Neutrophil (primary cell): ENCODE data around the gene IPCEF1.

Source experiments
- H3K27ac ChIP-seq: fragments of 200-600 bp; sonication (generic); 2 replicates; pipeline ENCODE4 v1.5.1; 2016; ENCODE audit warnings: mild to moderate bottlenecking, moderate library complexity
- H3K27me3 ChIP-seq: fragments of 200-600 bp; sonication (generic); 2 replicates; pipeline ENCODE4 v1.6.0; 2016; ENCODE audit warnings: mild to moderate bottlenecking
- H3K36me3 ChIP-seq: fragments of 200-600 bp; sonication (generic); 2 replicates; pipeline ENCODE4 v1.5.1; 2017
- H3K4me1 ChIP-seq, 2 experiments: fragments of 200-600 bp in 1 of 2; sonication (generic) in 1 of 2; 1 replicate in 1 of 2; 2 replicates in 1 of 2; pipeline versions ENCODE4 v1.5.1 to v1.6.1; 2013 to 2016; ENCODE audit warnings: low read depth in 1 of 2, low read length in 1 of 2, mild to moderate bottlenecking in 1 of 2, moderate library complexity in 1 of 2; ENCODE audit not compliant: control insufficient read depth in 1 of 2, insufficient read depth in 1 of 2
- H3K4me3 ChIP-seq, 2 experiments: fragments of 200-600 bp in 1 of 2; sonication (generic) in 1 of 2; 1 replicate in 1 of 2; 2 replicates in 1 of 2; pipeline ENCODE4 v1.5.1; 2013 to 2016; ENCODE audit warnings: low read depth in 1 of 2, low read length in 1 of 2, mild to moderate bottlenecking in 1 of 2, moderate library complexity in 1 of 2
- H3K9me3 ChIP-seq: fragments of 200-600 bp; sonication (generic); 2 replicates; pipeline ENCODE4 v1.5.1; 2016
- CTCF ChIP-seq: fragments of 200-600 bp; sonication (generic); IDR thresholded peaks from 2 replicates; pipeline ENCODE4 v1.5.1; 2016; ENCODE audit warnings: antibody characterized with exemption

Gene IPCEF1

DNA sequence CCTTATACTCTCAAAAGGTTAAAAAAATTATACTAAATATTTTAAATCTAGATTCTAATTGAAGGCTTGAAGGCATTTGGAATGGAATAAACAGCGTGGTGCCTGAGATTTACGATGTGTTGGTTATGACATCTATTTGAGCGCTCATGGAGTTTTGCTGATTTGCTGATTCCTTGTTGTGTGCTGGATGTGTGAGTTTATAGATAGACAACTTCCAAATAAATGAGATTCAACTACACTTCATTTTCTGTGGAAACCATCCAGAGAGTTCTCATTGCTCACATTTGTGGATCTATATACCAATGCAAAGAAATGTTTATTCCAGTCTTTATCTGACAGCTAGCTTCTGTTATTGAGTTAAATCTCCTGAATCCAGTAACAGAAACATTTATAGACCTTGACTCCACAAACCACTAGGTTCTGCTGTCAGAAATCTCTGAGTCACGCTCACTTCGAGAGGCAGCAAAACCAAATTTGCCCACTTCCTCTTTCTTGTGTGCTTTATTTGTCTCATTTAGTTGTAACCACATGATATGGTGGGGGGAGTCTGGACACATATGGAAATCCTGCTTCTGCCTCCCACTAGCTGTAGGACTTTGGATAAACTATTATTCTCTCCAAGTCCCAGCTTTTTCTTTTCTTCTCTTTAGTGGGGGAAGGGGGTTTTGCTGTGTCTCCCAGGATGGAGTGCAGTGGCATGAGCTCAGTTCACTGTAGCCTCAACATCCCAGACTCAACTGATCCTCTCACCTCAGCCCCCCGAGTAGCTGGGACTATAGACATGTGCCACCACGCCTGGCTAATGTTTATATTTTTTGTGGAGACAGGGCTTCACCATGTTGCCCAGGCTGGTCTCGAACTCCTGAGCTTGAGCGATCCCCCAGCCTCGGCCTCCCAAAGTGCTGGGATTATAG, 54.5 kb downstream of the IPCEF1 start:
- TF ChIP-seq CTCF: no peak
- Histone ChIP-seq H3K4me3 (peak overlapping the region in 1 of 2 experiments; percentile 20), H3K27me3 (no peaks in the 10 kb centered on the region), H3K36me3 (peaks cover 1% of the 10 kb centered on the region), H3K9me3 (no peaks in the 10 kb centered on the region), H3K27ac (peak overlapping the region; percentile 80), H3K4me1 (peaks cover 22 to 24% of the 10 kb centered on the region in 2 experiments)

GRCh38 chr6:154301086-154301625, 55.4 kb downstream of the IPCEF1 start:
- Histone ChIP-seq H3K4me1 (peaks cover 22 to 24% of the 10 kb centered on the region in 2 experiments), H3K36me3 (peaks cover 3% of the 10 kb centered on the region)
- TF ChIP-seq CTCF: no peak

GRCh38 chr6:154298297-154298696, 58.3 kb downstream of the IPCEF1 start:
- Histone ChIP-seq H3K27me3 (no peaks in the 10 kb centered on the region), H3K4me3 (no peak overlapping the region), H3K36me3 (peaks cover 3% of the 10 kb centered on the region), H3K9me3 (no peaks in the 10 kb centered on the region), H3K4me1 (peaks cover 26 to 45% of the 10 kb centered on the region in 2 experiments), H3K27ac (no peak overlapping the region)
- no peak for TF ChIP-seq CTCF

More at GRCh38 chr6:154301086-154301625, 55.4 kb downstream of the IPCEF1 start:
- Histone ChIP-seq H3K27ac (peak overlapping the region; percentile 80), H3K4me3 (peak overlapping the region in 1 of 2 experiments; percentile 20), H3K9me3 (no peaks in the 10 kb centered on the region), H3K27me3 (no peaks in the 10 kb centered on the region)

- no peak overlapping the region for H3K27ac ChIP-seq
- H3K4me3 ChIP-seq: no peak overlapping the region
- peaks cover 26 to 43% of the 10 kb centered on the region in 2 experiments for H3K4me1 ChIP-seq
- H3K36me3 ChIP-seq: peaks cover 3% of the 10 kb centered on the region
- TF ChIP-seq CTCF: no peak
- no peaks in the 10 kb centered on the region for H3K27me3 ChIP-seq
- no peaks in the 10 kb centered on the region for H3K9me3 ChIP-seq
Observed at GRCh38 chr6:154297721-154298120, 58.9 kb downstream of the IPCEF1 start.

GRCh38 chr6:154297210-154297609, 59.4 kb downstream of the IPCEF1 start:
- H3K4me1 ChIP-seq: peaks cover 20 to 38% of the 10 kb centered on the region in 2 experiments
- H3K4me3 ChIP-seq: no peak overlapping the region
- no peaks in the 10 kb centered on the region for H3K27me3 ChIP-seq
- no peaks in the 10 kb centered on the region for H3K9me3 ChIP-seq
- H3K27ac ChIP-seq: no peak overlapping the region
- TF ChIP-seq CTCF: no peak
- peaks cover 3% of the 10 kb centered on the region for H3K36me3 ChIP-seq
